IPS-18c (cell line): Measurements from ENCODE around the gene SLC7A6.
"Not testable (repeated sequence)": the region's sequence is repeated elsewhere in the genome, so short reads cannot be mapped to it uniquely, and the experiment has no call there.

Source experiments
- H3K4me3 ChIP-seq: 2 replicates; pipeline ENCODE4 v1.7.0; 2013; ENCODE audit warnings: low read depth, mild to moderate bottlenecking, low read length, moderate library complexity; ENCODE audit not compliant: insufficient read depth
- H3K9me3 ChIP-seq: one replicate; pipeline ENCODE4 v1.6.1; 2013; ENCODE audit warnings: mild to moderate bottlenecking, low read length, moderate library complexity; ENCODE audit not compliant: control insufficient read depth, insufficient read depth

SLC7A6 gene

GRCh38 chr16:68287276-68288251 lies 23.2 kb downstream of the SLC7A6 start:
- Histone ChIP-seq H3K9me3 (no peaks in the 10 kb centered on the region), H3K4me3 (no peak overlapping the region)

DNA sequence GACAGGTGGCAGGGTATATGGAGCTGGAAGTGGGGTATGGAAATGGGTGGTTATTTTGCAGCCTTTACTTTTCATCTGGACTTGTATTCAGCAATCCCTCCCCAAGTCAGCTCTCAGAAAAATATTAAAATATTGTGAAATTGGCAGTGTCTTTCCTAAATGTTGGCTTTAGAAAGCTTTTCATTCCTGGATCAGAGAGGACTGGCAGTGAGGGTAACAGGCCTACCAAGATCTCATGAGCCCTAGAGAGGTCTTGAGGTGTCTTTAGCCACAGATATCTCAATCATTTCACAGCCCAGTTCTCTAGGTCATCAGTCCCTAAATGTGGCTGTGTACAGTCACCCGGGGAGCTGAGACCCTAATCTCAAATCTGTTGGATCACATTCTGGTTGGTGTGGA lies 23.9 kb downstream of the SLC7A6 start:
- Histone ChIP-seq H3K4me3 (no peak overlapping the region), H3K9me3 (no peaks in the 10 kb centered on the region)

DNA sequence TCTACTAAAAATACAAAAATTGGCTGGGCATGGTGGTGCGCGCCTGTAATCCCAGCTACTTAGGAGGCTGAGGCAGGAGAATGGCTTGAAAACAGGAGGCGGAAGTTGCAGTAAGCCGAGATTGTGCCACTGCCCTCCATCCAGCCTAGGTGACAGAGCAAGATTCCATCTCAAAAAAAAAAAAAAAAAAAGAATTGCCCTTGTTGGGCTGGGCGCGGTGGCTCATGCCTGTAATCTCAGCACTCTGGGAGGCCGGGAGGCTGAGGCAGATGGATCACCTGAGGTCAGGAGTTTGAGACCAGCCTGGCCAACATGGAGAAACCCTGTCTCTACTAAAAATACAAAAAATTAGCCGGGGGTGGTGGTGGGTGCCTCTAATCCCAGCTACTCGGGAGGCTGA lies 24.5 kb downstream of the SLC7A6 start:
- not testable (repeated sequence) for H3K4me3 ChIP-seq, H3K9me3 ChIP-seq

GRCh38 chr16:68289202-68289601 lies 24.9 kb downstream of the SLC7A6 start:
- Histone ChIP-seq H3K4me3 (no peak overlapping the region), H3K9me3 (no peaks in the 10 kb centered on the region)

- Histone ChIP-seq H3K4me3 (no peak overlapping the region), H3K9me3 (no peaks in the 10 kb centered on the region)
These were observed 25.4 kb downstream of the SLC7A6 start for GRCh38 chr16:68289621-68290329.

DNA sequence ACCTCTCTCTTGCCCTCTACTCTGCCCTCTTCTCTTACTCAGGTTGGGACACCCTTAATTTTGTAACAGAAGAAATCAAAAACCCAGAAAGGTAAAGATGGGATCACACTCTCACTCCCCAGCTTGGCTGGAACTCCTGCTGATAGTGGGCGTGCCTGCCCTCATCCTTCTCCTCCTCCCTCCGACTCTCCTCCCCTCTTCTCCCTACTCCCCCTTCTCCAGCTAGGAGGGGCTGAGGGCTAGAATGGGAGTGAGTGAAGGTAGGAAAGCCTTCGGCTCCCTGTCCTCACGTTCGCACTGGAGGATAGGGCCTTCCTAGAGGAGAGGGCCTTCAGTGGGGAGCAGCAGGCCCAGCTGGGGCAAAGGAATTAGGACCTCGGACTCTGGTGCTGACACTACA lies 26.1 kb downstream of the SLC7A6 start:
- Histone ChIP-seq H3K9me3 (no peaks in the 10 kb centered on the region), H3K4me3 (no peak overlapping the region)

GRCh38 chr16:68291227-68291626 lies 26.9 kb downstream of the SLC7A6 start:
- Histone ChIP-seq H3K4me3 (no peak overlapping the region), H3K9me3 (no peaks in the 10 kb centered on the region)

DNA sequence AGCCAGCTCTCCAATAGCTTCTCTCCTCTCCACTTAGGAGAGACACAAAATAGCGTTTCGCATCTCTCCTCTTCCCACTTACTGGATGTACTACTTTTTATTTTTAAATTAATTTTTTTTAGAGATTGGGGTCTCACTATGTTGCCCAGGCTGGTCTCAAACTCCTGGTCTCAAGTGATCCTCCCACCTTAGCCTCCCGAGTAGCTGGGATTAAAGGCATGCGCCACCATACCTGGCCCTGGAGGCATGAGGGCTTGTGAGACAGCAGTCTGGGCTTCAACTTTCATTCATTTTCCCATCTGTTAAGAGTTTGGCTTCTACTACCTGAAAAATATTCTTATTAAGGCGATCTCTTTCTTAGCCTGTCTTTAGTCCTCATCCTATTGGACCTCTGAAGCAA lies 28.1 kb downstream of the SLC7A6 start:
- Histone ChIP-seq H3K4me3 (no peak overlapping the region), H3K9me3 (no peaks in the 10 kb centered on the region)

DNA sequence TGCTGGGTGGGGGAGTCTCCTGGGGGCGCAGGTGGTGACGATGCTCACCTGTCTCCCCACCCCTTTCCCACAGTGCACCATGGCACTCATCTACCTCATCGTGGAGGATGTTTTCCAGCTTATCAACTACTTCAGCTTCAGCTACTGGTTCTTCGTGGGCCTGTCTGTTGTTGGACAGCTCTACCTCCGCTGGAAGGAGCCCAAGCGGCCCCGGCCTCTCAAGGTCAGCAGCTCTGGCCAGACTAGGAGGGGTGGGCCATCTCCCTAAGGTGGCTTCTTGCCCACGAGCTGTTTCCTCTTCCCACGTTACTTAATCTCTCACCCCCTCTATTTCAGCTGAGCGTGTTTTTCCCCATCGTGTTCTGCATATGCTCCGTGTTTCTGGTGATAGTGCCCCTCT lies 32.0 kb downstream of the SLC7A6 start:
- no peak overlapping the region for H3K4me3 ChIP-seq
- H3K9me3 ChIP-seq = peaks cover 4% of the 10 kb centered on the region

GRCh38 chr16:68296693-68297092 lies 32.4 kb downstream of the SLC7A6 start:
- peaks cover 4% of the 10 kb centered on the region for H3K9me3 ChIP-seq
- no peak overlapping the region for H3K4me3 ChIP-seq

GRCh38 chr16:68297908-68298307 lies 33.6 kb downstream of the SLC7A6 start:
- Histone ChIP-seq H3K4me3 (no peak overlapping the region), H3K9me3 (peaks cover 4% of the 10 kb centered on the region)

DNA sequence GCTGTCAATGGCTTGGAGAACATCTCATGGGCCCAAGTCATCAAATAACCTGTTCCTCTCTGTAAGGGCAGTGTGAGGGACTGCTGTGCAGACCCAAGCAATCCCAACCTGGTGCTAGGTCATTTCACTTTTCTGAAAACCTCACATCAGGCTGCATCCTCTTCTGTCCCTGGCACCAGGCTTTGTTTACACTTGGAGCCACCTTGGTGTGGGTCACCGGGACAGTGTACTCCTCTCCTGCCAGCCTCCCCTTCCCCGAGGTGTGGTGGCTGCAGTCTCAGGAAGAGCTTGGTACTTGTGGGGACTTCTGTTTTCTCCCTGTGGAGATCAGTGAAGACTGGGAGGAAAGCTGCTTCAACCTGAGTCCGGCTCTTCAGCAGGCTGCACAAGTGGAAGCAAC lies 34.0 kb downstream of the SLC7A6 start:
- Histone ChIP-seq H3K4me3 (no peak overlapping the region), H3K9me3 (peaks cover 4% of the 10 kb centered on the region)

- no peak overlapping the region for H3K4me3 ChIP-seq
- H3K9me3 ChIP-seq = peaks cover 4% of the 10 kb centered on the region
These were observed 34.7 kb downstream of the SLC7A6 start for GRCh38 chr16:68298907-68299561.

DNA sequence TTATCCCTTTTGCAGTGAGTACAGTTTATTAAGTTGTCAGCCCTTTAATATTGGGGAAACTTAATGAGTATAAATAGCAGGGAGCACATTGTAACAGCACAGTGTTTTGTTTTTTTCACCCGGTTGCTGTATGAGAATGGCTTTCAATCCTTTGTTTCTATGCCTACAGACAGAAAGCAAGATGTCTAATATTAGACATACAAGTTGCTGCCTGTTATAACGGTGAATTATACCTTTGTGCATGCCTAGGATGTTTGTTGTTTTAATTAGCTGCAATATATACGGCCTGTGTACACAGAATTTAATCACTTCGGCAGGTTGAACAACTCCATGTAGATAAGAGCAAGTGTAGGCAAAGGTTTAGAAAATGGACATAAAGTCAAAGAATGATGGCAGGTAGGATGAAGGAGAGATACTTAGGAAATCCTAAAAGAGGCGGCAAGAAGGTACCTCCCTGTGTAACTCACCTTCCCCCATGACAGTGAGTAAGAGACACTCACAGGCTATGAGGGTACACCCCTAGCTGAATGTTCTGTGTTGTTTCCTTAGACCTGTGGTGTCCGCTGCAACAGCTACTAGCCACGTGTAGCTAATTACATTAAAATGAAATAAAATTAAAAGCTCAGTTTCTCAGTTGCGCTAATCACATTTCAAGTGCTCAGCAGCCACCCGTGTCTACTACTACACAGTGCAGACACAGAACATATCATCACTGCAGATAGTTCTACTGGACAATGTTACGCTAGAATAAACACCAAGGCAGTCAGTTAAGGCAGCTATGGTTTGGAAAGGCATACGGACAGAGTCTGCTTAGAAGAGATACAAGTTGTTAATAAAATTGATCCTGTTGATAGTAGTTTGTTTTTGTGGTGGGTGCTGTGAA lies 35.5 kb downstream of the SLC7A6 start:
- H3K9me3 ChIP-seq = peaks cover 4% of the 10 kb centered on the region
- H3K4me3 ChIP-seq = no peak overlapping the region

DNA sequence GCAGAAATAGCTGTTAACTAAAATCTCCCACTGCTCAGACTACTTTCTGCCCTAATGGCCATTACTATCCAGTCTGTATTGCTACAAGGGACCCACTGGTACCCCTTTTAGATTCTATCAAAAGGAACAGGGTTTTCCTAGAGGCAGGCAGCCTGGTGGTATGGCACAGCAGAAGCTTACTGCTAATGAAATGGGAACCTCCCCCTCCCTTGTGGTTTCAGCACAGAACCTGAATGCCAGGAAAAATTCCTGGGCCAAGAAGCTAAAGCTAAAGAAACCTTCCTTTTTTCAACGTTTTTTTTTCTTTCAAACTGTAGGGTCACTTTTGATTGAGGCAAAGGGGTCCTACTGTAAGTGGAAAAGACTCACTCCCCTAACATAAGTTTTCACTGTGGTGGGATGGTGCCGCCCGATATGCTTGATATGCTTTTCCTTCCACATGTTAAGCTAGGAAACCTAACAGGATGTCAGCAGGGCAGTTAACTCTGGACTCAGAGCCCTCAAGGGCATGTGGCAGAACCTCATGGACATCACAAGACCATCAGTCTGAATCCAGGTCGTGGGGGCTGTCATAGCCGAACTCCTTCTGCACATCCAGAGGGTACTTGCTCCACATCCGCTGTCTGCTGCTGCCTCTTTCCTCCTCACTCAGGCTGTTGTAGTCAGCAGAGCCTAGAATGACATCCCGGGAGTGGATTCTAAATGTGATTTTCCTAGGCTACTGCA lies 36.6 kb downstream of the SLC7A6 start:
- Histone ChIP-seq H3K4me3 (no peak overlapping the region), H3K9me3 (peaks cover 4% of the 10 kb centered on the region)

DNA sequence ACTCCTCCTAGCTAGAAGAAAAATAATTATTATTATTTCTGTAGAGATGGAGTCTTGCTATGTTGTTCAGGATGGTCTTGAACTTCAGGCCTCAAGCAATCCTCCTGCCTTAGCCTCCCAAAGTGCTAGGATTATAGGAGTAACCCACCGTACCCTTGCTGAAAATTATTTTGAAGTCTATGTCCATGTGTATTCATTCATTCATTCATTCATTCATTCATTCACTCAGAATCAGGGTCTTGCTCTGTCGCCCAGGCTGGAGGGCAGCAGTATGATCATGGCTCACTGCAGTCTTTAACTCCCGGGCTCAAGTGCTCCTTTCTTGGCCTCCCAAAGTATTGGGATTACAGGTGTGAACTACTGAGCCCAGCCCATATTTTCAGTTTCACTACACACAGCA lies 42.3 kb downstream of the SLC7A6 start:
- no peaks in the 10 kb centered on the region for H3K9me3 ChIP-seq
- no peak overlapping the region for H3K4me3 ChIP-seq
